HG02852 (cell line): ENCODE data around the gene MELTF.

Experiments used
- ATAC-seq: cut with Tn5 transposase; IDR thresholded peaks from one replicate; pipeline ENCODE4 v1.9.1; 2021; ENCODE audit warnings: mild to moderate bottlenecking, moderate library complexity; ENCODE audit not compliant: unreplicated experiment

Gene MELTF

DNA sequence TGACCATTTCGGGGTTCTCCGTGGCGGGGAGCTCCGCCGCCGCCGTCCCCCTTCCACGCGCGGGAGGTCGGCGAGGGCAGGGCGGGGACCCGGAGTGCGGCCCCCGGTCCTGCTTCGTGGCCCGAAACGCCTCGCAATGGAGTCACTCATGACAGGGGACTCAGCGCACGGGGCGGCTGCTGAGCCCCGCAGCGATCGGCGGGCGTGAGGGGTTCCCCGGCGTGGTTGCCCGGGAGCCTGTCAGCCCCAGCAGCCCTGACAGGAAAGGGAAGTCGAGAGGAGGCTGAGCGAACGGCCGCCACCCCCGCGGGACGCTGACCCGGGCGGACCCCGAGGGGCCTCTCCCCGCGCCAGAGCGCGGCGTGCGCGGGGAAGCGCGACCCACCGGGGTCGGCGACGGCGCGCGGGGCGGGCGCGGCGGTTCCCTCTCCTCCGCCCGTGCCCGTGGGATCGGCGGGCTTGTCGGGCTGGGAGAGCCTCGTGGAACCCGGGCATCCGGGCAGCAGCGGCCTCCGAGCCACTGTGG lies 60.4 kb downstream of the MELTF start:
- ATAC-seq = peak; percentile 50

DNA sequence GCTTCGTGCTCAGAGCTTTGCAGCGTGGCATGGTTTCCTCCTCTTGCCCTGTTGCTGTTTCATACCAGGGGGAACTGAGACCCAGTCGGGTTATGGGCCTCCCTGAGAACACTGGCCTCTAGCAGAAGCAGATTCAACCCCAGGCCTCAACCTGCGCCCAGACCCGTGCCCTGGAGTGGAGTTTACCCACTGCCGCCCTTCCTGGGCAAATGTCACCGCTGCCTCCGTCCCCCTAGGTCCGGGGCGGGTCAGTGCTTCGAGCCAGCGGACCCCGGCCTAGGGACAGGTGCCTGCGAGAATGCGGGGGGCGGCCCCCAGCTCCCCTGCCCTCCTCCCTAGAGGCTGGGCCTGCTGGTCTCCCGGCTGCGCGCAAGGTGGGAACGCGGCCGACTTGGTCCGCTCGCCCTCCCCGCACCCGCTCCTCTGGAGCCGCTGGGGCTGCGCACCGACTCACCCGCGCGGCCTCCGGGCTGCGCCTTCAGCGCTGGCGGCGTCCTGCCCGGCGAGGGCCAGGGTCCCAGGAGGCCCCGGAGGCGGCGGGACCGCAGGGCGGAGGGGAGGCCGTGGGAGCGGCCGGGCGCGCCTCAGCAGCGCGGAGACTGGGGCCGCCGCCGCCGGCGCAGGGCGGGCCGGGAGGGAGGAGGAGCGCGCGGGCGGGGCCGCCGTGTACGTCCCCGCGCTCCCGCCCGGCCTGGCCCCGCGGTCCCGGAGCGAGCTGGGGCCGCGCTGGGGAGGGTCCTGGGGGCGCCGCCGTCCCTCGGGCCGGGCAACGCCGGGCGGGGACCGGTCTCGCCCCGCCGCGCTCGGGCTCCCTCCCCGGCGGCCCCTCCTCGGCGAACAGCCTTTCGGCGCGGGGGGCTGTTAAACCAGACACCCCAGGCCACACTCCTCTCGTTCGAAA lies 61.1 kb downstream of the MELTF start, which contains the start of gene PIGZ:
PIGZ (minus strand) TSS at position 601 of the 901 bp plus-strand sequence. CDS start 16,802 bp downstream, outside the sequence.
- ATAC-seq = peak; percentile 63

DNA sequence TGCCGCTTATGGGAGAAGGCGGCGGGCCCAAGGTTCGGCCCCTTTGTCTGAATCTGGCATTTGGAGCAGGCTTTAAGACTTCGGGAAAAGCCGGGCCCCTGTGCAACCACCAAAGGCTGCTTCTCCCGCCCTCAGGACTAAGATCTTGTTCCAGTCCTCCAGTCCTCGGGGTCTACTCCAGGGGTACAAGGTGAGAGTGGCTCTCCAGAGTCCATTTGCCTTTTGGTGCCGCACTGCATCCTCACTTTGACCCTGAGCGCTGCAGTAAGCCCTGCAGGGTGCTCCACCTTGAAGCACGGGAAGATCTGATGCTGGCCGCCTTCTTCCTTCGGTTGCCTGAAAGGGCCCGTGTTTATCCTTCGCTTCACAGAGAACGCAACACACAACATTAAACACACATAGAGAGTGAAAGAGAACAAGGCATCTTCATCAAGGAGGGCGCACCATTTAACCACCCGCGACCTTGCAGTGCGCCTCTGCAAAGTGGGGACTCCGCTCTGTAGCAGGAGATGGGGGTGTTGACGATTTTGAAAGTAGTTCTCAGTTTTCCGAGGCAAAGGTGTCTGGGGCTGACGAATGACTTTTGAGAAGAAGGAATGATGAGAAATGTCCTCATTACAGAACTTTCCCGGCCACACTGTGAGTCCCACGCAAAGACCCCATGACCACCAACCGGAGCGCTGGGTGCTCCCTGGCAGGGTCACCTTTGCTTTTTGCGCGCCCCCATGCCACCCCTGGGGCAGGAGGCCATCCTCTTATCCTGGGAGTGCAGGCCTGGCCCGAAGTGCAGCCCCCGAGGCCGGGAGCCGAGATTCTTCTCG lies 62.0 kb downstream of the MELTF start:
- no peak for ATAC-seq

GRCh38 chr3:196966526-196967401 lies 62.9 kb downstream of the MELTF start:
- ATAC-seq = no peak

- ATAC-seq = no peak
Measured at GRCh38 chr3:196965804-196966173, 63.8 kb downstream of the MELTF start.

DNA sequence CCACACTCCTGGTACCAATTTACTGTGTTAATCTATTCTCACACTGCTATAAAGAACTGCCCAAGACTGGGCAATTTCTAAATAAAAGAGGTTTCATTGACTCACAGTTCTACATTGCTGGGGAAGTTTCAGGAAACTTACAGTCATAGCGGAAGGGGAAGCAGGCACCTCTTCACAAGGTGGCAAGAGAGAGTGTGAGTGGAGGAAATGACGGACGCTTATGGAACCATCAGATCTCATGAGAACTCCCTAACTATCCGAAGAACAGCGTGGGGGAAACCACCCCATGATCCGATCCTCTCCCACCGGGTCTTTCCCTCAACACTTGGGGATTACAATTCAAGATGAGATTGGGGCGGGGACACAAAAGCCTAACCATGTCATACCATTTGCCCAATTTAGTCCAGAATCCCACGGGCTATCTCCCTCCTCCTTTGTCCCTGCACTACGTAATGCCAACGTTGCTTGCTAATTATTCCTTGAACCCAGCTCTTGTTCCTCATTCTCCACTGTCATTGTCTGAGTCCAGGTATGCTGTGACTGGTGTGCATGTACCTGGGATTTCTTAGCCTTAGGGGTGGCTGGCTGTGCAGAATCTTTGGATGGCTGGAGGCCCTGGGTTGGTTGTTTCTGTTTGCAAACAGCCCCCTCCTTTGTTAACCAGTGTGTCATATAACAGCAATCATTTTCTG lies 64.4 kb downstream of the MELTF start:
- ATAC-seq = no peak

GRCh38 chr3:196963631-196963953 lies 66.0 kb downstream of the MELTF start:
- no peak for ATAC-seq

DNA sequence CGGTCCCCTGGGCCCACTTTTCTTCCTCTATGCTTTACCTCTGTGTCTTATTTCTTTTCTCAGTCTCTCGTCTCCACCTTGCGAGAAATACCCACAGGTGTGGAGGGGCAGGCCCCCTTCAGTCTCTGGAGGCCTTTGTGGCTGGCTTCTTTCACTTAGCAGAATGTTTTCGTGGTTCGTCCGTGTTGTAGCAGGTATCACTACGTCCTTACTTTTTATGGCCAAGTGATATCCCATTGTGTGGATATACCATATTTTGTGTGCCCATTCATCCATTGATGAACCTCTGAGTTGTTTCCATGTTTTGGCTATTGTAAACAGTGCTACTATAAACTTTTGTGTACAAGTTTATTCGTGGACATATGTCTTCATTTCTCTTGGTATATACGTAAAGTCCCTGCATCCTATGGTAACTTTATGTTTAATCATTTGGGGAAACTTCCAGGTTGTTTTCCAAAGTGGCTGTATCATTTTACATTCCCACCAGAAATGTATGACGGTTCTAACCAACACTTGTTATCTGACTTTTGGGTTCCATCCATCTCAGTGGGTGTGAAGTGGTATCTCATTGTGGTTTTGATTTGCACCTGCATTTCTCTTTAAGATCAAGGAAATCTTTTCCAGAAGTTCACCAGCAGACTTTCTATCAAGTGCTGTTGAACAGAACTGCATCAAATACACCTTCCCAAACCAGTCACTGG lies 66.5 kb downstream of the MELTF start:
- no peak for ATAC-seq

GRCh38 chr3:196962108-196962929 lies 67.3 kb downstream of the MELTF start:
- ATAC-seq = no peak

DNA sequence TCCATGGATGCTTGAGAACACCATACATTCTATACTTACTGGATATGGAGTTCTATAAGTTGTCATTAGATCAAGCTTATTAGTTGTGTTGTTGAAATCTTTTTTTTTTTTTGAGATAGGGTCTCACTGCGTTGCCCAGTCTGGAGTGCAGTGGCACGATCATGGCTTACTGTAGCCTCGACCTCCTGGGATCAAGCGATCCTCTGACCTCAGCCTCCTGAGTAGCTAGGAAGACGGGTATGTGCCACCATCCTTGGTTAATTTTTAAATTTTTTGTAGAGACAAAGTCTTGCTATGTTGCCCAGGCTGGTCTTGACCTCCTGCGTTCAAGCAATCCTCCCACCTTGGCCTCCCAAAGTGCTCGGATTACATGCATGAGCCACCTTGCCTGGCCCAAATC lies 74.8 kb downstream of the MELTF start:
- ATAC-seq = no peak
